Activated CD8-positive, alpha-beta T cell treated with anti-CD3 and anti-CD28 coated beads, Interleukin-2, amount 10 ng/mL, durations not matched to agents 7 days and 5 days (primary cell): ENCODE measurements around the gene SLC24A4. TPM values are rescaled to one million over a fixed set of nuclear protein-coding genes. Genes with fewer than 3 reads are reported as not detected.

Experiments used
- ATAC-seq: fragments of 150-1000 bp; cut with Tn5 transposase; one replicate; pipeline ENCODE4 v1.10.0; 2021; ENCODE audit warnings: moderate library complexity
- CTCF ChIA-PET: fragments of 350-600 bp; sonication (Branson Sonifier 250); formaldehyde crosslinking; loops from one replicate; lab custom pipeline; 2021; ENCODE audit warnings: antibody characterized with exemption; lab: Charles Lee
- POLR2A ChIA-PET: fragments of 350-600 bp; sonication (Branson Sonifier 250); formaldehyde crosslinking; loops from one replicate; lab custom pipeline; 2021; ENCODE audit warnings: antibody characterized with exemption; lab: Charles Lee
- DNase-seq: peaks from one replicate; pipeline ENCODE4 v3.0.0-alpha.2; 2020
- H3K27ac Mint-ChIP-seq: one replicate; pipeline ENCODE4 v1.8.0; 2021; ENCODE audit warnings: mild to moderate bottlenecking, mixed read lengths
- H3K27me3 Mint-ChIP-seq: one replicate; pipeline ENCODE4 v1.8.0; 2021; ENCODE audit warnings: low read depth, mixed read lengths
- H3K36me3 Mint-ChIP-seq: one replicate; pipeline ENCODE4 v1.8.0; 2021; ENCODE audit warnings: low read depth, mixed read lengths
- H3K4me1 Mint-ChIP-seq: one replicate; pipeline ENCODE4 v1.8.0; 2021; ENCODE audit warnings: low read depth, mixed read lengths
- H3K4me3 Mint-ChIP-seq: one replicate; pipeline ENCODE4 v1.8.0; 2021; ENCODE audit warnings: mild to moderate bottlenecking, mixed read lengths
- H3K9me3 Mint-ChIP-seq: one replicate; pipeline ENCODE4 v1.8.0; 2022; ENCODE audit warnings: mixed read lengths; ENCODE audit not compliant: insufficient read depth
- total RNA-seq, 2 experiments: library from RNA; stranded (reverse); gene quantifications; one replicate each; pipeline ENCODE4 v1.2.3, GENCODE V29; 2021

SLC24A4 gene
- total RNA-seq, 2 experiments from 2014 or later: 0.05 TPM; not detected in 1

DNA sequence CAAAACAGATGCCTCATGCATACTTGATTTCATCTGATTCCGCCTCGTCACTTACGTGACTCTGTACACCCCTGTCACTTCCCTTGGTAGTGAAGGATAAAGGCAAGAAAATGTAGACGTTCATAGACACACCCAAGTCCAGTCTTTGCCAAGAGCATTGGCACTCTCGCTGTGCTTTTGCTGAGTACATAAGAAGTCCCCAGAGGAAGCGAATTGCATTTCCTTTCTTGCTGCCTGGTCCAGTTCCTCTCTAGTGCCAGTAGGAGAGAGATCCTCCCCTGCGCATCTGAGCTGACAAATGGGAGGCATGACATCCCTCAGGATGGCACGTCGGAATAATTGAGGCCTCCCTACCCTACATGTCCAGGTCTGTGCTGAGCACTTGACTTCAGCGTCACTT is 169.3 kb downstream of the SLC24A4 start:
- ChIA-PET POLR2A (no interaction called here), CTCF (no interaction called here)
- no peak for DNase-seq
- Mint-ChIP-seq H3K27me3 (peaks cover 10% of the 10 kb centered on the region), H3K27ac (no peak overlapping the region), H3K4me1 (peaks cover 6% of the 10 kb centered on the region), H3K4me3 (no peak overlapping the region), H3K36me3 (no peaks in the 10 kb centered on the region), H3K9me3 (no peaks in the 10 kb centered on the region)
- no peak for ATAC-seq

DNA sequence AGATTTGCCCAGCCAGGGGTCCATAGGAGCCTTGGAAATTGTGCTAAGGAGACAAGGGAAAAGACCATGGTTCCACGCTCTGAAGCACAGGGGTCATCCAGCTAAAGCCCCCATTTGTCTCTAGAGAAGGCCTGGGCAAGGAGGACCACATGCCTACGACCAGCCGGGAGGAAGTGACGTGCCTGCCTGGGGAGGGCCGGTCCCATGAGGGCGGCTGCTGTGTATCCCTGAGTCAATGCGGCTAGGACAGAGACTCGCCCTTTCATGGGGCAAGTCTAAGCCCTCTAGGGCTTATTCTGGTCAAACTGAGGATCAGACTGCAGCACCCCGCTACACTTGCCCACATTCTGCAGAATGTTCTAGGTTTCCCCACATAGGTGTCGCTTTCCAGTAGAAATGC is 170.1 kb downstream of the SLC24A4 start:
- DNase-seq: no peak
- no peaks in the 10 kb centered on the region for H3K36me3 Mint-ChIP-seq
- peaks cover 4% of the 10 kb centered on the region for H3K4me1 Mint-ChIP-seq
- ATAC-seq: no peak
- H3K9me3 Mint-ChIP-seq: no peaks in the 10 kb centered on the region
- no peak overlapping the region for H3K27ac Mint-ChIP-seq
- H3K27me3 Mint-ChIP-seq: peaks cover 8% of the 10 kb centered on the region
- no peak overlapping the region for H3K4me3 Mint-ChIP-seq
- CTCF ChIA-PET: no interaction called here
- POLR2A ChIA-PET: no interaction called here

DNA sequence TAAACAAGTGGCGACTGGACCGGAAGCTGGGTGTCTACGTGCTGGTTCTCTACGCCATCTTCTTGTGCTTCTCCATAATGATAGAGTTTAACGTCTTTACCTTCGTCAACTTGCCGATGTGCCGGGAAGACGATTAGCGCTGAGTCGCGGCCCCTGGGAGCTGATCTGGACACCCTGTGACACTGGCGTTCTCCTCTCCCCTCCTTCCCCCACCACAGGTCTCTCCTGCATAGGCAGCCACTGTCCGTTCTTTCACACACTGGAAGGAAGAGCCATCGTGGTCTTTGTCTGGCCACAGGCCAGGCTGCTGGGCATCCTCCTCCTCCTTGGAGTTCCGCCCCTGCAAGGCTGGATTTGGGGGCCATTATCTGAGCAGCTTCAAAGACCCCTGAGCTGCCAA is 170.5 kb downstream of the SLC24A4 start:
- ChIA-PET CTCF (no interaction called here), POLR2A (no interaction called here)
- ATAC-seq: no peak
- H3K36me3 Mint-ChIP-seq: no peaks in the 10 kb centered on the region
- H3K27me3 Mint-ChIP-seq: peaks cover 8% of the 10 kb centered on the region
- H3K4me1 Mint-ChIP-seq: peaks cover 4% of the 10 kb centered on the region
- no peak for DNase-seq
- H3K27ac Mint-ChIP-seq: no peak overlapping the region
- no peak overlapping the region for H3K4me3 Mint-ChIP-seq
- H3K9me3 Mint-ChIP-seq: no peaks in the 10 kb centered on the region

DNA sequence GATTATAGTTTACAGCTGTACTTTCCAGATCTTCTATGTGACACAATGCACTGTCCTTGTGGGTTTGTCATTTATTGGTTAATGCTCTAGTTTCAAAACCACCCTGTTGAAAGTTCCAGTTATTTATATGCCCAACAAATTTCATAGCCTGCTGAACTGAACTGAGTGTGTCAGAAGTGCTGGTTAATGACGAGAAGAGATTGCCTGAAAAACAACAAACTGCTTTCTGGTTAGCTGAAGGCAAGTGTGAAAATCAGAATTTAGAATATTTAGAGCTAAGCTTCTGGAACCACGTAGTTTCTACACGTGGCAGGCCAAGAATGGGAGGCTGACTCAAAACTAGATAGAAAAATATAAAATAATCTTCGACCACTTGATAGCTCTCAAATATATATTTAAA is 171.5 kb downstream of the SLC24A4 start:
- POLR2A ChIA-PET: no interaction called here

DNA sequence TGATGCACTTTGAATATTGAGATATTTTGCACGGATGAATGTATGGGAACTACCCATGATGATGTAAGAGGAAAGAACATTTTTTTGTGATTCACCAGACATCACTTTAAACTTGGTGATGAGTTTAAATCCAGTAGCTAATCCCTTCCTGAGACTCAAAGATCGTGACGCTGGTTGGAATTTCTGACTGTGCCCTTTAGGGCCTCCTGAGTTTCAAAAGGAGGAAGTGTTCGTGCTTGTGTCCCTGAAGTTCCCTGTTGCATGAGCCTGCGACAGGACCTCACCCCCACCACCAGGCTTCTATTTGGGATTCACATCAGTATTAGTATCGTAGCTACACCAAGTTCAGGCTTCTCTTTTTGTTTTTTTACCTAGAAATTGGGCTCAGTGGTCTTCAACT is 172.1 kb downstream of the SLC24A4 start:
- ATAC-seq: no peak
- POLR2A ChIA-PET: no interaction called here
- peaks cover 4% of the 10 kb centered on the region for H3K4me1 Mint-ChIP-seq

More for the DNA sequence above, 171.5 kb downstream of the SLC24A4 start:
- no peaks in the 10 kb centered on the region for H3K9me3 Mint-ChIP-seq
- peaks cover 8% of the 10 kb centered on the region for H3K27me3 Mint-ChIP-seq
- H3K27ac Mint-ChIP-seq: no peak overlapping the region
- CTCF ChIA-PET: no interaction called here
- H3K36me3 Mint-ChIP-seq: no peaks in the 10 kb centered on the region
- H3K4me1 Mint-ChIP-seq: peaks cover 4% of the 10 kb centered on the region
- H3K4me3 Mint-ChIP-seq: no peak overlapping the region
- no peak for ATAC-seq
- DNase-seq: no peak

DNA sequence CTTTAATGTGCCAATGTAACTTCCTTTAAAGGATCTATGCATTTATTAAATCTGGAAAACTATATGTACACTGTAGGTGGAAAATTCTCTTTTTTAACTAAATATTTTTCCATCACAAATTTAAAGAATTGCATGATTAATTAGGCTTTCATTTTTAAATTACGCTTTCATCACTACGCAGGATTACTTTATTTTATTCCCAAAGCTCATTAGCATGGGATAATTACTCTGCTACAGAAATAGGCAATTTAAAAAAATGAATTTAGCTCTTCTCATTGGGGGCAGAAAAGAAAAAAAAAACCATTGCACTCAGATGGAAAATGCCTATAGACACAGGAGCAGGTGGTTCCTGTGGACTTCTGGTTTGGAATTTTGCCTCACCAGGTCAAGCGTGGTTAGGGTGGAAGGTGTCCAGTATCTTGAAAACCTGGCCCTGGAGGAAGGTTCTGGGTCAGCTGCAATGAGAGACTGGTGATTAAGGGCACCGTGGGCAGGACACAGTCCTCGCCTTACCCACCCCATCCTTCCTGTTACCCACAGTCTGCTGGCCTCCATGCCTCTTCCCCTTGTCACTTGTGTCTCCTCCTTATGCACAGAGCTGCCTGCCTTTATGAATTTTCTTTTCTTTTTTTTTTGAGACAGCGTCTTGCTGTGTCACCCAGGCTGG is 173.4 kb downstream of the SLC24A4 start:
- ChIA-PET CTCF (interaction anchor here (0.6 kb wide), 1 partner anchor 1076 kb away, joined by 3 read pairs; no protein-coding TSS in a partner anchor), POLR2A (no interaction called here)
- no peak overlapping the region for H3K4me3 Mint-ChIP-seq
- DNase-seq (no peak), ATAC-seq (no peak)
- peaks cover 4% of the 10 kb centered on the region for H3K4me1 Mint-ChIP-seq
- H3K36me3 Mint-ChIP-seq: no peaks in the 10 kb centered on the region
- H3K9me3 Mint-ChIP-seq: no peaks in the 10 kb centered on the region
- no peak overlapping the region for H3K27ac Mint-ChIP-seq
- peaks cover 8% of the 10 kb centered on the region for H3K27me3 Mint-ChIP-seq

More for the DNA sequence above, 172.1 kb downstream of the SLC24A4 start:
- H3K36me3 Mint-ChIP-seq: no peaks in the 10 kb centered on the region
- no peaks in the 10 kb centered on the region for H3K9me3 Mint-ChIP-seq
- no peak overlapping the region for H3K27ac Mint-ChIP-seq
- H3K27me3 Mint-ChIP-seq: peaks cover 8% of the 10 kb centered on the region
- CTCF ChIA-PET: no interaction called here
- no peak overlapping the region for H3K4me3 Mint-ChIP-seq
- DNase-seq: no peak

DNA sequence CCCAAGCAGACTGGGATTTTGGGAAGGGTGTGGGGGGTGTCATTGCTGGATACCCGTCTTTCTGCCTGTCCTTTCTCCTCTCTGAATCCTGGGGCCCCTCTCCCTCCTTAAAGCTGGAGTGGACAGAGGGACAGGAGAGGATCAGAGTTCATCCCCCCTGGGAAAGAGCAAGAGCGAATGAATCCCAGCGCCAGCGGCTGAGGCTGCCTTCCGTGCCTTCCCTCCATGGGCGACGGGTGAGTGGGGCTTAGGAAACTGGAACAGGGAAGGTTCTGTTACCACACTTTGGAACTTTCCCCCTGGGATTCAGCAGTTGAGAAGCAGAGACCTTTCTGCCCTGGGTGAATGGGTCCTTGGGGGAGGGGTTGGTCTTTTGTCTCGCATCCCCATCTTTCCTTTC is 174.4 kb downstream of the SLC24A4 start:
- no peak for ATAC-seq
- ChIA-PET CTCF (no interaction called here), POLR2A (no interaction called here)
- H3K36me3 Mint-ChIP-seq: no peaks in the 10 kb centered on the region
- DNase-seq: no peak
- no peak overlapping the region for H3K4me3 Mint-ChIP-seq
- no peak overlapping the region for H3K27ac Mint-ChIP-seq
- peaks cover 4% of the 10 kb centered on the region for H3K4me1 Mint-ChIP-seq
- H3K27me3 Mint-ChIP-seq: peaks cover 8% of the 10 kb centered on the region
- no peaks in the 10 kb centered on the region for H3K9me3 Mint-ChIP-seq

DNA sequence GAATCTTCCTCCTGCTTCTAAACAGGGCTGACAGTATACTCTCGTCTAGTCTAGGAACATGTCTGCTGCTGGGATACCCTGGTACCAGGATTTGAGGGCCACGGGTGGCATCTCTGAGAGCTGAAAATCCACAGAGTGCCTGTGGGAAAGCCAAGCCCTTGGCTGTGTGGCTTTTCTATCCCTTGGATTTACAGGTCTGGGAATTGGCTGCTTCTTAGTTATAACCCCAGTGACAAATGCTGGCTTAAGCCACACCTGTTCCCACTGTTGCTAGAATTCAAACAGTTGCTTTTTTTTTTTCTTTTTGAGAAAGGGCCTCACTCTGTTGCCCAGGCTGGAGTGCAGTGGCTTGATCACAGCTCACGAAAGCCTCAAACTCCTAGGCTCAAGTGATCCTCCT is 176.3 kb downstream of the SLC24A4 start:
- Mint-ChIP-seq H3K27ac (no peak overlapping the region), H3K4me3 (no peak overlapping the region), H3K4me1 (peaks cover 4% of the 10 kb centered on the region), H3K9me3 (no peaks in the 10 kb centered on the region), H3K36me3 (no peaks in the 10 kb centered on the region), H3K27me3 (peaks cover 2% of the 10 kb centered on the region)
- ATAC-seq (no peak), DNase-seq (no peak)
- ChIA-PET CTCF (interaction anchor here (2.3 kb wide), 1 partner anchor 10 kb away, joined by 7 read pairs; no protein-coding TSS in a partner anchor), POLR2A (no interaction called here)

DNA sequence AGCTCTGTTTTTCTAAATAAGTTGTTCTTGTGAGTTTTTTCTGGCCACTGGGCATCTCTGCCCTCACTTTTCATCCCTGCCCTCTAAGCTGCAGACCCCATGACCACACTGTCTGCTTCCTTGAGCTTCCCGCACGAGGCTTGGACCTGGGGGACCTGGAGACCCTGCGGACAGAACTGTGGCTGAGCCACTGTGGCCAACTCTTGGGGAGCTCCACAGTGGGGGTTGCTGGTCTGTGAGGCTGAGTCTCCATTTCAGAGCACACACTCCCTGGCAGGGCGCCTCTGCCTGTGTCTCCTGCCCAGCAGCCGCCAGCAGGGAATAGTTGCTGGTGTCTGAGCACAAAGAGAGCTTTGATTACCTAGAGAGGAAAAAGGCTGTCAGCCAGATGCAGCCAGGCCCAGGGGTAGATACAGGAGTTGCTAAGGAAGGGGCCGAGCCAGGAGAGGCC is 177.6 kb downstream of the SLC24A4 start:
- Mint-ChIP-seq H3K4me1 (peaks cover 1% of the 10 kb centered on the region), H3K4me3 (no peak overlapping the region), H3K9me3 (no peaks in the 10 kb centered on the region), H3K36me3 (no peaks in the 10 kb centered on the region), H3K27ac (no peak overlapping the region), H3K27me3 (peaks cover 2% of the 10 kb centered on the region)
- POLR2A ChIA-PET: no interaction called here
- CTCF ChIA-PET: interaction anchor here (1.3 to 2.3 kb wide), 2 partner anchors 9 to 13 kb away, joined by 3 to 7 read pairs; no protein-coding TSS in a partner anchor
- DNase-seq: no peak
- ATAC-seq: no peak

DNA sequence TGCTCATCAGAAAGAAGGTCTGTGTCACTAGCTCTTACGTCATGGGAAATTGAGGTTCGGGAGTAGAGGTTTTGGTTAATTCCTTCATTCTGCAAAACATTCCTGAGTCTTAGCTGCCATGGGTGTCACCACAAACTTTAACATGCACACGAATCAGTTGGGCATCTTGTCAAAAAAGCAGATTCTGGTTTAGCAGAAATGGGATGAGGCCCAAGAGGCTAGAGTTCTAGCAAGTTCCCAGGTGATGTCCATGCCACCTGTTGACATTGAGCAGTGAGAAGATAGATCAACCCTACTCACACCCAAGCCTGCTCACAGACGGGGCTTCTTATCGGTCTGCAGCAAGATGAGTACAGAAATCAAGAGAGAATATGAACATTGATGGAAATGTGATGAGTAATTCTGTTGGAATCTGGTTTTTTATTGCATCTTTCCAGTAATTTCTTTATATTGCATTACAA is 179.0 kb downstream of the SLC24A4 start:
- Mint-ChIP-seq H3K27ac (no peak overlapping the region), H3K9me3 (no peaks in the 10 kb centered on the region), H3K4me1 (peaks cover 11% of the 10 kb centered on the region), H3K27me3 (no peaks in the 10 kb centered on the region), H3K36me3 (no peaks in the 10 kb centered on the region), H3K4me3 (no peak overlapping the region)
- ChIA-PET CTCF (no interaction called here), POLR2A (no interaction called here)
- ATAC-seq: no peak
- DNase-seq: no peak

DNA sequence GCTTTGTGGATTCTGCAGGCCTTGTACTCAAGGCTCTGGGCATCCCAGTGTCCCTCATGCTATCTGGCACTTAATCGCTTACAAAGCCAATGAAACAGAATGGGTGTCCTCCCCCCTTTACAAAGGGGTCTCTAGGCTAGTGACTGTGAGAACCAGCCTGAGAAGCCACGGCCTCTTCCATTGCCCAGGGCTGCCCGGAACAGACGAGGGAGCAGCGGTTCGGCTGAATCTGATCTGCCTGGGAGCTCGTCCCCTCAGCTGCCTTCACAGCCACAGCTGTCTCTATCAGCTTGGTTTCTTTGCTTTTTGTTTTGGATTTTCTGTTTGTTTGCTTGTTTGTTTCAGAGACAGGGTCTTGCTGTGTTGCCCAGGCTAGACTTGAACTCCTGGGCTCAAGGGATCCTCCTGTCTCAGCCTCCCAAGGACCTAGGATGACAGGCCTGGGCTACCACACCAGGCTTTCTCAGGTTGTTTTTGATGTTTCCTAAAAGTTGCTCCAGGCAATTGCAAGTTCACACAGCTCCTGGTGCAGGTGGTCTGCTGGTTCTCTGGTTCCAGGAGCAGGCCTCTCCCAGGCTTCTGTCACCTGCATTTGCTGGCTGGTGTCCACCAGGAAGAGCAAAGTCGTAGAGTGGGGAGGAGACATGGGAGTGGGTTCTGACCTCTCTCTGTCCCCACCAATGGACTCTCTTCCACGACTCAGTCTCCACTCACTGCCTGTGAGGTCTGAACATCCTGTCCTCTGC is 179.7 kb downstream of the SLC24A4 start:
- POLR2A ChIA-PET: no interaction called here
- Mint-ChIP-seq H3K4me3 (no peak overlapping the region), H3K4me1 (peaks cover 18% of the 10 kb centered on the region), H3K36me3 (no peaks in the 10 kb centered on the region), H3K9me3 (no peaks in the 10 kb centered on the region), H3K27ac (no peak overlapping the region), H3K27me3 (peaks cover 3% of the 10 kb centered on the region)
- no peak for DNase-seq
- CTCF ChIA-PET: no interaction called here
- no peak for ATAC-seq

DNA sequence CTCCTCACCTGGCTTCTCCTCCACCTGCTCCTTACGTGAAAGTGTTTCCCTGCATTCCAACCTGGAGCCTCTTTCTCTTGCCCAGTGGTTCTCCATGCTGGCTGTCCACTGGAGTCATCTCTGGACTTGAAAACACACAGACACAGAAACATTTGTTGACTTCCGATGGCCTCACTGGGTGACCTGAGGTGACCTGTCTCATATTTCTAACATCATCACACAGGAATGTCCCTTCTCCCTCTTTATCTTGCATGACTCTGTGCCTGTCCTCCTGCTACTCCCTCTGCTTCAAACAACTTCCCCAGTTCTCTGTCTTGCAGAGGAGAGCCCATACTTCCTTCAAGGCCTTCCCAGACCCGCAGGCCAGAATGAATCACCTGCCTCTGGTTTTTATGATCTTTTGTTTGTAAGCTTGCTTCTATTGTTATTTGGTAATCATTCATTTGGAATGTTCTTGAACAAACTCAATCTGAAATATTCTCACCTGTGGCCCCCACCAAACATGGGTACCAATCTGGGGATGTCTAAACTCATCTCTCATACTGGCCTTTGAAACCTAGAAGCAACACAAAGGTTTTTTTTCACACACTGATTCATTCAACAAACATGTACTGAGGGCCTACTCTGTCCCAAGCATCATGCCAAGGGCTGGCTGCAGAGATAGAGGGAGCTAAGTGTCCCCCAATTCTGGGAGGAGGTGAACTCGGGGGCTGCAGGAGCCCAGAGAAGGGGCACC is 181.0 kb downstream of the SLC24A4 start:
- Mint-ChIP-seq H3K4me1 (peaks cover 24% of the 10 kb centered on the region), H3K27ac (no peak overlapping the region), H3K27me3 (peaks cover 12% of the 10 kb centered on the region), H3K36me3 (no peaks in the 10 kb centered on the region), H3K9me3 (no peaks in the 10 kb centered on the region), H3K4me3 (no peak overlapping the region)
- POLR2A ChIA-PET: no interaction called here
- CTCF ChIA-PET: no interaction called here
- ATAC-seq (no peak), DNase-seq (no peak)
